ENCODE data around the gene TMEM150B. TPM values are rescaled to one million over a fixed set of nuclear protein-coding genes. Genes with fewer than 3 reads are reported as not detected.

The TMEM150B gene
- total and polyA plus RNA-seq, 2 of the 4 experiments (the other 2 are of a cell fraction): not detected

DNA sequence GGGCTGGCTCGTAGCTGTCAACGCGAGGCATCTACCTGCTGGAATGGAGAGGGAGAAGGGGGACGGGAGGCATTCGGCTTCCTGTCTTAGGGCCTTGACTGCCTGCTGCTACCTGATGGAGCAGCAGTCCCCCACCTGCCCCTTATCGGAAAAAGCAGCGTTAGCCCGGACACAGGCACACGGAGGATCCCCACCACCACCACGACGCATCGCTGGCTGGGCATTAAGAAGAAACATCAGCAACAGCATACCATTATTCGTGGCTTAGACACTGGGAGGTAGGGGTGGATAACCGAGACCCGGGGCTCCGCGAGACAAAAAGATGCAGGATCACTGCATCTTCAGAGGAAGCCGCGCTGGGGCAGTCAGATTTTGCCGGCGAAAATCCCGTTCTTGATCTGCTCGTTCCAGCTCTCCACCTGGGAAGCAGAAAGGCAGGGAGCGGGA, 28.2 kb upstream of the TMEM150B start:
- no peak overlapping the region for H2BK15ac ChIP-seq (ENCODE audit: low read depth, low read length)
- TF ChIP-seq RFX5 (IDR thresholded peaks at IDR 0.05; ENCODE audit: low read depth, low read length) (no peak), MAZ (IDR thresholded peaks at IDR 0.05; ENCODE audit: borderline replicate concordance, low read depth, low read length) (no peak), POLR2A (IDR thresholded peaks at IDR 0.05; ENCODE audit: low read depth, low read length) (no peak), BHLHE40 (IDR thresholded peaks at IDR 0.05; ENCODE audit: low read depth, low read length) (no peak), MXI1 (IDR thresholded peaks at IDR 0.05; ENCODE audit: borderline replicate concordance, low read depth, low read length) (no peak), FOS (IDR thresholded peaks at IDR 0.05; ENCODE audit: low read depth, low read length) (no peak), SMC3 (IDR thresholded peaks at IDR 0.05; ENCODE audit: low read depth, low read length) (no peak)
- CTCF ChIA-PET: no interaction called here
- no peak overlapping the region for H3K18ac ChIP-seq (ENCODE audit: low read depth, low read length)
- no peak overlapping the region for H4K5ac ChIP-seq (ENCODE audit: low read depth, low read length)
- H3K36me3 ChIP-seq (ENCODE audit: control insufficient read depth, insufficient read depth, low read length): no peaks in the 10 kb centered on the region
- no peaks in the 10 kb centered on the region for H3K9me1 ChIP-seq (ENCODE audit: insufficient read depth, low read length)
- H3K4me1 ChIP-seq (ENCODE audit: control insufficient read depth, insufficient read depth, low read length): peaks cover 5% of the 10 kb centered on the region; the same call in 1 of the 2 replicates
- no peak for DNase-seq
- H2BK120ac ChIP-seq (ENCODE audit: low read depth, low read length): no peak overlapping the region
- H3K9me3 ChIP-seq (ENCODE audit: control insufficient read depth, insufficient read depth, low read length): no peaks in the 10 kb centered on the region
- no TSS peak for BruUV-seq (replicated peaks)
- no peak overlapping the region for H3K14ac ChIP-seq (replicated peaks; ENCODE audit: low read depth, low read length)
- H3K9ac ChIP-seq (ENCODE audit: low read depth, low read length): 0 out of 2 replicates have a peak overlapping the region, but pooled peaks have one; percentile 7
- intact Hi-C loops (cut with micrococcal nuclease) (no loop called here), in situ Hi-C loops (cut with MboI; ENCODE audit: low sequenced_read_pairs) (no loop called here), dilution Hi-C loops (cut with HindIII; ENCODE audit: low sequenced_read_pairs, unreplicated experiment) (no loop called here)
- no peak overlapping the region for H2BK5ac ChIP-seq (ENCODE audit: low read depth, low read length, poor library complexity, severe bottlenecking)
- H3K4me2 ChIP-seq (ENCODE audit: low read depth, low read length): peak overlapping the region; percentile 86
- peaks cover 7% of the 10 kb centered on the region; the same call in 1 of the 2 replicates for H4K20me1 ChIP-seq (ENCODE audit: insufficient read depth, low read length)
- no peaks in the 10 kb centered on the region for H3K79me1 ChIP-seq (ENCODE audit: low read depth in 1 of 2, low read length in 2 of 2)
- 18% methylated on average over 6 of the region's 24 CpGs; no CpG with 5 or more reads in 1 of the 2 experiments for WGBS, 2 experiments (ENCODE audit: extremely low coverage in 2 of 2, insufficient read length in 1 of 2)
- H4K8ac ChIP-seq (ENCODE audit: low read depth in 2 of 2, low read length in 2 of 2): no peak overlapping the region
- H3K27ac ChIP-seq (ENCODE audit: insufficient read depth, low read length): no peak overlapping the region
- peaks cover 43% of the 10 kb centered on the region for H3K27me3 ChIP-seq (ENCODE audit: control insufficient read depth, insufficient read depth, low read length)
- H3K23ac ChIP-seq (ENCODE audit: low read depth, low read length): peak overlapping the region; percentile 56; the same call in 1 of the 2 replicates
- no peak overlapping the region for H3K56ac ChIP-seq (ENCODE audit: extremely low read depth, insufficient read depth, low read length)
- no peak overlapping the region for H4K91ac ChIP-seq (ENCODE audit: insufficient read depth, low read depth, low read length)
- H2AK5ac ChIP-seq (ENCODE audit: low read depth, low read length): no peak overlapping the region
- POLR2A ChIA-PET (ENCODE audit: unreplicated experiment): no interaction called here
- no peak overlapping the region for H2AK9ac ChIP-seq (replicated peaks; ENCODE audit: low read depth, low read length, poor library complexity)
- peak; percentile 5 for ATAC-seq (ENCODE audit: low read depth)
- peak overlapping the region; percentile 93 for H2AFZ ChIP-seq (replicated peaks; ENCODE audit: low read length, poor library complexity)
- H2BK20ac ChIP-seq (ENCODE audit: low read depth, low read length): no peak overlapping the region
- peak overlapping the region; percentile 65 for H3K4me3 ChIP-seq (ENCODE audit: insufficient read depth, low read depth, low read length)
- no peak overlapping the region for H3K4ac ChIP-seq (ENCODE audit: low read depth, low read length)

Measured in IMR-90 (cell line).